GM23338 (cell line): ENCODE measurements around the gene NTM. TPM values are rescaled to one million over a fixed set of nuclear protein-coding genes. Genes with fewer than 3 reads are reported as not detected.

Source experiments
- ATAC-seq: fragments of 200-7000 bp; cut with Tn5 transposase; 3 replicates; pipeline ENCODE4 v1.9.1; 2020
- DNase-seq: peaks from one replicate; pipeline ENCODE4 v3.0.0-alpha.2; 2015; ENCODE audit warnings: low spot score
- H2AFZ ChIP-seq: fragments of 200-600 bp; sonication (generic); 2 replicates; pipeline ENCODE4 v1.8.0; 2016; ENCODE audit warnings: antibody characterized with exemption, mild to moderate bottlenecking, moderate library complexity
- H3F3A ChIP-seq: fragments of 200-600 bp; sonication (generic); replicated peaks from 2 replicates; pipeline ENCODE4 v1.8.0; 2017; ENCODE audit warnings: antibody characterized with exemption, mixed run types, low read depth
- H3K27ac ChIP-seq: fragments of 200-600 bp; sonication (generic); 2 replicates; pipeline ENCODE4 v1.6.1; 2016; ENCODE audit warnings: low read depth
- H3K27me3 ChIP-seq: fragments of 200-600 bp; sonication (generic); 2 replicates; pipeline ENCODE4 v1.8.0; 2016; ENCODE audit warnings: mild to moderate bottlenecking, mixed run types, moderate library complexity; ENCODE audit not compliant: insufficient read depth
- H3K36me3 ChIP-seq: fragments of 200-600 bp; sonication (generic); 2 replicates; pipeline ENCODE4 v1.8.0; 2016; ENCODE audit warnings: mild to moderate bottlenecking; ENCODE audit not compliant: insufficient read depth
- H3K4me1 ChIP-seq: fragments of 200-600 bp; sonication (generic); 2 replicates; pipeline ENCODE4 v1.8.0; 2016; ENCODE audit warnings: mild to moderate bottlenecking, moderate library complexity; ENCODE audit not compliant: insufficient read depth
- H3K4me2 ChIP-seq: fragments of 200-600 bp; sonication (generic); 2 replicates; pipeline ENCODE4 v1.7.1; 2017; ENCODE audit warnings: mixed run types
- H3K4me3 ChIP-seq: fragments of 200-600 bp; sonication (generic); 2 replicates; pipeline ENCODE4 v1.6.1; 2016; ENCODE audit warnings: mixed run types
- H3K79me2 ChIP-seq: fragments of 200-600 bp; sonication (generic); replicated peaks from 2 replicates; pipeline ENCODE4 v1.8.0; 2017; ENCODE audit warnings: mild to moderate bottlenecking; ENCODE audit not compliant: insufficient read depth
- H3K9me2 ChIP-seq: fragments of 200-600 bp; sonication (generic); 2 replicates; pipeline ENCODE4 v1.8.0; 2017; ENCODE audit not compliant: insufficient read depth
- H4K20me1 ChIP-seq: fragments of 200-600 bp; sonication (generic); replicated peaks from 2 replicates; pipeline ENCODE4 v1.8.0; 2017; ENCODE audit warnings: mild to moderate bottlenecking; ENCODE audit not compliant: insufficient read depth
- H3K27ac Mint-ChIP-seq: 2 replicates; pipeline ENCODE4 v1.8.0; 2020; ENCODE audit warnings: inconsistent platforms, mild to moderate bottlenecking, moderate library complexity, mixed read lengths
- H3K27me3 Mint-ChIP-seq: 3 replicates; pipeline ENCODE4 v1.8.0; 2022; ENCODE audit warnings: low read depth, mild to moderate bottlenecking, moderate library complexity, mixed read lengths, inconsistent platforms; ENCODE audit not compliant: insufficient read depth, poor library complexity
- H3K36me3 Mint-ChIP-seq: 3 replicates; pipeline ENCODE4 v1.8.0; 2021; ENCODE audit warnings: low read depth, mild to moderate bottlenecking, inconsistent platforms, moderate library complexity, mixed read lengths
- H3K4me1 Mint-ChIP-seq: 3 replicates; pipeline ENCODE4 v1.8.0; 2020; ENCODE audit warnings: mild to moderate bottlenecking, inconsistent platforms, mixed read lengths
- H3K4me3 Mint-ChIP-seq: 3 replicates; pipeline ENCODE4 v1.8.0; 2021; ENCODE audit warnings: moderate library complexity, mild to moderate bottlenecking, inconsistent platforms, mixed read lengths
- H3K9me3 Mint-ChIP-seq: 3 replicates; pipeline ENCODE4 v1.8.0; 2020; ENCODE audit warnings: moderate library complexity, mild to moderate bottlenecking, inconsistent platforms, mixed read lengths
- JUNB ChIP-seq: IDR thresholded peaks from one replicate; pipeline ENCODE4 v1.6.1; 2016; ENCODE audit warnings: antibody characterized with exemption; ENCODE audit not compliant: unreplicated experiment
- STAT1 ChIP-seq: IDR thresholded peaks from one replicate; pipeline ENCODE4 v1.6.1; 2016; ENCODE audit warnings: antibody characterized with exemption; ENCODE audit not compliant: unreplicated experiment
- polyA plus RNA-seq: library from polyadenylated mRNA; unstranded; fragments of >200 nt; fragmentation: Nextera tagmentation; extraction: Ambion mirVana; gene quantifications from 2 replicates; pipeline ENCODE4 v1.2.1, GENCODE V29; 2016
- total RNA-seq: library from RNA; depleted of rRNA; stranded (reverse); fragments of >200 nt; shearing (Covaris generic); gene quantifications from 2 replicates; pipeline ENCODE4 v1.2.3, GENCODE V29; 2014
- TF ChIP-seq, protein P1 (sequence below): fragments of 250-450 bp; sonication (Bioruptor Pico); IDR thresholded peaks from 2 replicates; pipeline ENCODE4 v1.5.0; 2020; ENCODE audit warnings: mild to moderate bottlenecking, moderate library complexity
- TF ChIP-seq, protein P2 (sequence below): IDR thresholded peaks from 2 replicates; pipeline ENCODE4 v1.6.1; 2016; ENCODE audit warnings: antibody characterized with exemption

Gene NTM
- total and polyA plus RNA-seq, 2 experiments from 2014 or later: 10.6 to 14.6 TPM

DNA sequence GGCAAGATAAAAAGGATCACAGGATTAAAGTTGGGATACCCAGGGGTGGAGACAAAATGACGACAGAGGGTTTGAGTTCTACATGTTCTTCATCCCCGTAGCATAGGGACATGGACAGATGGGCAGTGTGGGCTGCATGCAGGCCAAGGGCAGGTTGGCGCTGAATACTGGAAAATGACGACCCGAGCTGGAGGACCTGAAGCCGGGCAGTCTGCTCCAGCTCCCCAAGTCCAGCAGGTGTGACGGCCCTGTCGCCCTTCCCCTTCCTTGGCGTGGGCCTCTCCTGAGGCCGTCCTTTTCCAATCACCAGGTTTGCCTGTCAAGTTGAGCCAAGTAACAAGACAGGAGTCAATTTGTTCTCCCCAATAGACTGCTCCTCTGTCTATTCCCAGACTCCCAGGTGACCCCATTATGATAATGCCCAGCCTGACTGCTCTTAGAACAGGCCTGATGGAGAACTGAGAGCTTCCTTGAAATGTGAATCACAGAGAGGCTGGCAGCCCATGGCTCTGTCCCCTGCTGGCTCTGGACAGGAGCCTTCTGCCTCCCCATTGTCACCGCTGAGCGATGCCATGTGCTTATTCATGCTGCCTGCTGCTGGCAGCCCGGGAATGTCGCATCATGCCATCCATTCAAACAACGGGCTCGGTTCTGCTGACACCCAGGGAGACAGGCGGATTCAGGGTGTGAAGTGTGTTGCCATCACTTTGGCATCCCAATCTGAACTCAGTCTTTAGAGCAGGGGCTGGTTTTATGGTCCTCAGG is 392.1 kb downstream of the NTM start (continued):
- TF ChIP-seq, protein P1, sequence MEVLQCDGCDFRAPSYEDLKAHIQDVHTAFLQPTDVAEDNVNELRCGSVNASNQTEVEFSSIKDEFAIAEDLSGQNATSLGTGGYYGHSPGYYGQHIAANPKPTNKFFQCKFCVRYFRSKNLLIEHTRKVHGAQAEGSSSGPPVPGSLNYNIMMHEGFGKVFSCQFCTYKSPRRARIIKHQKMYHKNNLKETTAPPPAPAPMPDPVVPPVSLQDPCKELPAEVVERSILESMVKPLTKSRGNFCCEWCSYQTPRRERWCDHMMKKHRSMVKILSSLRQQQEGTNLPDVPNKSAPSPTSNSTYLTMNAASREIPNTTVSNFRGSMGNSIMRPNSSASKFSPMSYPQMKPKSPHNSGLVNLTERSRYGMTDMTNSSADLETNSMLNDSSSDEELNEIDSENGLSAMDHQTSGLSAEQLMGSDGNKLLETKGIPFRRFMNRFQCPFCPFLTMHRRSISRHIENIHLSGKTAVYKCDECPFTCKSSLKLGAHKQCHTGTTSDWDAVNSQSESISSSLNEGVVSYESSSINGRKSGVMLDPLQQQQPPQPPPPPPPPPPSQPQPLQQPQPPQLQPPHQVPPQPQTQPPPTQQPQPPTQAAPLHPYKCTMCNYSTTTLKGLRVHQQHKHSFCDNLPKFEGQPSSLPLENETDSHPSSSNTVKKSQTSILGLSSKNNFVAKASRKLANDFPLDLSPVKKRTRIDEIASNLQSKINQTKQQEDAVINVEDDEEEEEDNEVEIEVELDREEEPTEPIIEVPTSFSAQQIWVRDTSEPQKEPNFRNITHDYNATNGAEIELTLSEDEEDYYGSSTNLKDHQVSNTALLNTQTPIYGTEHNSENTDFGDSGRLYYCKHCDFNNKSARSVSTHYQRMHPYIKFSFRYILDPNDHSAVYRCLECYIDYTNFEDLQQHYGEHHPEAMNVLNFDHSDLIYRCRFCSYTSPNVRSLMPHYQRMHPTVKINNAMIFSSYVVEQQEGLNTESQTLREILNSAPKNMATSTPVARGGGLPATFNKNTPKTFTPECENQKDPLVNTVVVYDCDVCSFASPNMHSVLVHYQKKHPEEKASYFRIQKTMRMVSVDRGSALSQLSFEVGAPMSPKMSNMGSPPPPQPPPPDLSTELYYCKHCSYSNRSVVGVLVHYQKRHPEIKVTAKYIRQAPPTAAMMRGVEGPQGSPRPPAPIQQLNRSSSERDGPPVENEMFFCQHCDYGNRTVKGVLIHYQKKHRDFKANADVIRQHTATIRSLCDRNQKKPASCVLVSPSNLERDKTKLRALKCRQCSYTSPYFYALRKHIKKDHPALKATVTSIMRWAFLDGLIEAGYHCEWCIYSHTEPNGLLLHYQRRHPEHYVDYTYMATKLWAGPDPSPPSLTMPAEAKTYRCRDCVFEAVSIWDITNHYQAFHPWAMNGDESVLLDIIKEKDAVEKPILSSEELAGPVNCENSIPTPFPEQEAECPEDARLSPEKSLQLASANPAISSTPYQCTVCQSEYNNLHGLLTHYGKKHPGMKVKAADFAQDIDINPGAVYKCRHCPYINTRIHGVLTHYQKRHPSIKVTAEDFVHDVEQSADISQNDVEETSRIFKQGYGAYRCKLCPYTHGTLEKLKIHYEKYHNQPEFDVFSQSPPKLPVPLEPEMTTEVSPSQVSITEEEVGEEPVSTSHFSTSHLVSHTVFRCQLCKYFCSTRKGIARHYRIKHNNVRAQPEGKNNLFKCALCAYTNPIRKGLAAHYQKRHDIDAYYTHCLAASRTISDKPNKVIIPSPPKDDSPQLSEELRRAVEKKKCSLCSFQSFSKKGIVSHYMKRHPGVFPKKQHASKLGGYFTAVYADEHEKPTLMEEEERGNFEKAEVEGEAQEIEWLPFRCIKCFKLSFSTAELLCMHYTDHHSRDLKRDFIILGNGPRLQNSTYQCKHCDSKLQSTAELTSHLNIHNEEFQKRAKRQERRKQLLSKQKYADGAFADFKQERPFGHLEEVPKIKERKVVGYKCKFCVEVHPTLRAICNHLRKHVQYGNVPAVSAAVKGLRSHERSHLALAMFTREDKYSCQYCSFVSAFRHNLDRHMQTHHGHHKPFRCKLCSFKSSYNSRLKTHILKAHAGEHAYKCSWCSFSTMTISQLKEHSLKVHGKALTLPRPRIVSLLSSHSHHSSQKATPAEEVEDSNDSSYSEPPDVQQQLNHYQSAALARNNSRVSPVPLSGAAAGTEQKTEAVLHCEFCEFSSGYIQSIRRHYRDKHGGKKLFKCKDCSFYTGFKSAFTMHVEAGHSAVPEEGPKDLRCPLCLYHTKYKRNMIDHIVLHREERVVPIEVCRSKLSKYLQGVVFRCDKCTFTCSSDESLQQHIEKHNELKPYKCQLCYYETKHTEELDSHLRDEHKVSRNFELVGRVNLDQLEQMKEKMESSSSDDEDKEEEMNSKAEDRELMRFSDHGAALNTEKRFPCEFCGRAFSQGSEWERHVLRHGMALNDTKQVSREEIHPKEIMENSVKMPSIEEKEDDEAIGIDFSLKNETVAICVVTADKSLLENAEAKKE (CRISPR knock-in tag): no peak

DNA sequence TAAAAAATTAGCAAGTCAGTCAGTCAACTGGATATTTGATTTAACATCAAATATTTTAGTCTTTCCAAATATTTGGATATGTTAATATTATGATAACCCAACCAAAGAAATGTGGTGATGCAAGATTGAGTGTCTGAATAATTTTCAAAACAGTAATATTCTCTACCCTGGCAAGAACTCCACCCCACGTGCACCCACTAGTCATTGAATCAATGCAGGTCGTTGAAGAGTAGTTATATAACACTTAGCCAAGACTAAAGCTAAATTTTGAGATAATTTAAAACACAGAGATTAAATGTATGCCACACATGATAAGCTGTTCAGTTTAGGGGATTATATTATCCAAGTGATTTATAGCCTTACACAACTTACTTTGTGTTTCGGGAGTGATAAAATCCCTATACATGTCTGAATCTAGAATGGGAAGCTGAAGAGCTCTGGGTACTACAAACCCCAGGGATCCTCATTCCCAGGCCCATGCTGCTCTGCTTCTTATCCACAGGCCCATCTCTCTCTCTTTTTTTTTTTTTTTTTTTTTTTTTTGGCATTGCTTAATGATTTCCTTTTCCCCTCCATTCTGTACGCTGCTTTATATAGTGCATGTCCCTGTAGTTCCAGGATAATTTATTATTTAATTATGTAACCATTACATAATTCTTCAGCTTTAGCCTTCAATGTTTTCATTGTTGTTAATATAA is 392.9 kb downstream of the NTM start:
- no peak overlapping the region for H3K4me2 ChIP-seq
- H3K79me2 ChIP-seq: no peaks in the 10 kb centered on the region
- no peak for ATAC-seq
- no peaks in the 10 kb centered on the region for H3K9me2 ChIP-seq
- Mint-ChIP-seq H3K4me3 (no peak overlapping the region), H3K4me1 (peaks cover 35% of the 10 kb centered on the region), H3K27me3 (peaks cover 9% of the 10 kb centered on the region), H3K27ac (no peak overlapping the region), H3K36me3 (no peaks in the 10 kb centered on the region), H3K9me3 (no peaks in the 10 kb centered on the region)
- H3K4me1 ChIP-seq: peaks cover 28% of the 10 kb centered on the region
- H3K4me3 ChIP-seq: no peak overlapping the region
- no peak overlapping the region for H2AFZ ChIP-seq
- H3K27me3 ChIP-seq: no peaks in the 10 kb centered on the region
- no peak for DNase-seq
- H3F3A ChIP-seq: no peaks in the 10 kb centered on the region
- H4K20me1 ChIP-seq: no peaks in the 10 kb centered on the region
- H3K36me3 ChIP-seq: no peaks in the 10 kb centered on the region
- no peak overlapping the region for H3K27ac ChIP-seq
- TF ChIP-seq, protein P1 (CRISPR knock-in tag): no peak
- TF ChIP-seq, protein P2, sequence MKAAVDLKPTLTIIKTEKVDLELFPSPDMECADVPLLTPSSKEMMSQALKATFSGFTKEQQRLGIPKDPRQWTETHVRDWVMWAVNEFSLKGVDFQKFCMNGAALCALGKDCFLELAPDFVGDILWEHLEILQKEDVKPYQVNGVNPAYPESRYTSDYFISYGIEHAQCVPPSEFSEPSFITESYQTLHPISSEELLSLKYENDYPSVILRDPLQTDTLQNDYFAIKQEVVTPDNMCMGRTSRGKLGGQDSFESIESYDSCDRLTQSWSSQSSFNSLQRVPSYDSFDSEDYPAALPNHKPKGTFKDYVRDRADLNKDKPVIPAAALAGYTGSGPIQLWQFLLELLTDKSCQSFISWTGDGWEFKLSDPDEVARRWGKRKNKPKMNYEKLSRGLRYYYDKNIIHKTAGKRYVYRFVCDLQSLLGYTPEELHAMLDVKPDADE: no peak
- TF ChIP-seq JUNB (no peak), STAT1 (no peak)
